DMS 273 (cell line): Measurements from ENCODE around the gene MFRP.

ENCODE experiments used
- DNase-seq: peaks from one replicate; lab custom pipeline; 2025; ENCODE audit not compliant: unreplicated experiment; lab: John Stamatoyannopoulos, UW

Gene MFRP

GRCh38 chr11:119359365-119360214, 13.1 kb upstream of the MFRP start:
- peak; percentile 22 for DNase-seq

- DNase-seq: no peak
Observed at GRCh38 chr11:119357074-119357473, 10.6 kb upstream of the MFRP start.

GRCh38 chr11:119356349-119357031, 10.0 kb upstream of the MFRP start:
- peak; percentile 36 for DNase-seq

- no peak for DNase-seq
Observed at GRCh38 chr11:119355091-119355843, 8.8 kb upstream of the MFRP start.

- peak; percentile 72 for DNase-seq
Observed at GRCh38 chr11:119352857-119353260, 6.4 kb upstream of the MFRP start.

GRCh38 chr11:119351232-119351631, 4.7 kb upstream of the MFRP start:
- no peak for DNase-seq

- no peak for DNase-seq
Observed at GRCh38 chr11:119350302-119350701, 3.8 kb upstream of the MFRP start.

- peak; percentile 11 for DNase-seq
Observed at GRCh38 chr11:119347940-119348605, 1.6 kb upstream of the MFRP start.

GRCh38 chr11:119347242-119347641, 737 bp upstream of the MFRP start:
- DNase-seq: no peak

GRCh38 chr11:119345685-119346084, 820 bp downstream of the MFRP start:
- no peak for DNase-seq

- no peak for DNase-seq
Observed at GRCh38 chr11:119344291-119345010, 2.1 kb downstream of the MFRP start.

- DNase-seq: no peak
Observed at GRCh38 chr11:119343726-119344125, 2.8 kb downstream of the MFRP start.

GRCh38 chr11:119342362-119343130, 4.0 kb downstream of the MFRP start:
- no peak for DNase-seq

- no peak for DNase-seq
Observed at GRCh38 chr11:119342023-119342300, 4.5 kb downstream of the MFRP start.

- no peak for DNase-seq
Observed at GRCh38 chr11:119341222-119342022, 5.1 kb downstream of the MFRP start.

- DNase-seq: peak; percentile 50
Observed at GRCh38 chr11:119340335-119341221, 5.9 kb downstream of the MFRP start, which contains the start of gene C1QTNF5. TSS of gene C1QTNF5 (minus strand) at chr11:119340883. CDS start at chr11:119340397, 486 bp downstream.

GRCh38 chr11:119339589-119340334, 6.7 kb downstream of the MFRP start:
- DNase-seq: peak; percentile 36
